C1 segment of cervical spinal cord (tissue), 14 donors: ENCODE data around the gene TMEM255A.

Source experiments
- DNase-seq, 14 donors: peaks; one replicate each; lab custom pipeline; 2025; lab: John Stamatoyannopoulos, UW

TMEM255A gene

GRCh38 chrX:120269373-120270035, 41.8 kb downstream of the TMEM255A start:
- DNase-seq, result no peak

- DNase-seq, result no peak
These were observed 46.9 kb downstream of the TMEM255A start for GRCh38 chrX:120264341-120264740.

DNA sequence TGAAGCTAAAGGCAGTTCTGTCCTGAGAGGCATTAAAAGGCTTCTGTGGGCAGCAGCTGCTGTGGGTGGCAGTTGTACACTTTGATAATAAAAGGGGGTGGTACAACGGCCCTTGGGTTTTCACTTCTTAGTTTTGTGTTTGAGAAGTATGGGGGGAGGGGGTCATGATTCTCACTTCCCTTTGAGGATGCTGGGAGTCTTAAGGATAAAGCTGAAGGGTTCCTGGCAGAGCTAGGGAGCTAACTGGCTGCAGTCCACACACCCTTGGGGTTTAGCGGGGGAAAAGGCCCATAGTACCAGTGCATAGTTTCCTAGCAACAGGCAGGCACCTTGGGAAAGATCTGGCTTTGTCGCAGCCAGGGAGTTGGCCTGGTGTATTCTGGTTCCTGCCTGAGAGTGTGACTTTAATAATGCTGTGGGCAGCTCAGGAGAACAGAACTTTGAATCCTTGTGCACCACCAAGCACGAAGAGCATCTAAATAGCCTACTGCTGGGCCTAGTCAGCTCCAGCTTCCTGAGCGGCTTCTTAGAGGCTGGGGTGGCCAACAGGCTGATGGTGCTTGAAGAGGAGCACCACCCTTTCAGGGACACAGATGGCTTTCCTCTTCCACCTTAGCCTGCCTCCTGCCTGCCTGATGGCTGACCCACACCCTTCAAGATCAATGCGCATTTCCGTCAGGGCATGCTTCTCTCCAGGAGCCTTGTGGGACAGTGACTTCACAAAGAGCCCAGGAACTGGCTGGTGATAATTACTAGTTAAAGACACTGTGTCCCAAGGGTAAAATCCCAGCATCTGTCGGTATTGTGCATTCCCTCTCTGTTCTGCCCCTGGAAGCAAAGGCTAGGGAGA, 48.2 kb downstream of the TMEM255A start:
- peak in 5 of 14 donors; percentile 6 to 34 (median 26) for DNase-seq

DNA sequence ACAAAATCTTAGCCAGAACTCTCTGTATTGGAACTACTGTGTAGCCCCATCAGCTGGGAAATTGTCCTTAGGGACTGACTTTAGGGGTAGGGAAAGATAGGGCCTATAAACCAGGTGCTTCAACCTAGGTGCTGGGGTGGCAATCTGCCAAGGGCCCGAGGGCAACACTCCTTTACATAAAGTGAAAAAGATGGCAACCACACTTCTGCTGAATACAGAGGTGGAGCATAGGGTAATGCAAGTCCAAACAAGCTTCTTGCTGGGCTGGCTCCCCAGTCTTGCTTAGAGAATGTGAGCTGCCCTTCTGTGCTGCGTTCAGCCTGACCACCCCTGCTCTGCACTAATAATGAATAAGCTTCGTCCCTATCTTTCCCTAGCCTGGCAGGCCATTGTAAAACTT, 50.9 kb downstream of the TMEM255A start:
- DNase-seq, result no peak

GRCh38 chrX:120253784-120254183, 57.5 kb downstream of the TMEM255A start:
- DNase-seq, result no peak

DNA sequence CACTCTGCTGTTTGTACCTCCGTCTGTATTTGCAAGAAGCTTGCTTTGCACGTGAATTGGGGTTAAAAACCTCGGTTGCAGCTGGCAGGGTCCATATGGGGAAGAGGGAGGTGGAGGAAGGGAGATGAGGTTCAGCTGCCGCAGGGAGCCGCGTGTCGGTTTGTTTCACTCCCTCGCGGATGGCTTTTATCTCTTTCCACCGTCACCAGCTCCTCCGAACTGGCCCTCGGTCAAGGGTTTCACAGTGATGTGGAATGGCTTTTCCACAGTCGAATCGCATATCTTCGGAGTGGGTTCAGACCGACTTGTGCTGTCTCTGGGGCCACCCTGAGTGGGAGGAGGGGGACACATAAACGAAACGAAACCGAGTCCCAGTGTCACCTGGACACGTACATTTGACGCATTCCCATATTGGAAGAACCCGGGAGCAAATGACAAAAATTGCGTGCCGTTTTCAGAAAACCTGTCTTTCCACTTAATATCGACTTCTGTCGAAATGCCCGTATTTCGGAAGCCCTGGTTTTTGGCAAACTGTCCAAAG, 59.7 kb downstream of the TMEM255A start:
- peak in 9 of 14 donors; percentile 3 to 48 (median 23) for DNase-seq

DNA sequence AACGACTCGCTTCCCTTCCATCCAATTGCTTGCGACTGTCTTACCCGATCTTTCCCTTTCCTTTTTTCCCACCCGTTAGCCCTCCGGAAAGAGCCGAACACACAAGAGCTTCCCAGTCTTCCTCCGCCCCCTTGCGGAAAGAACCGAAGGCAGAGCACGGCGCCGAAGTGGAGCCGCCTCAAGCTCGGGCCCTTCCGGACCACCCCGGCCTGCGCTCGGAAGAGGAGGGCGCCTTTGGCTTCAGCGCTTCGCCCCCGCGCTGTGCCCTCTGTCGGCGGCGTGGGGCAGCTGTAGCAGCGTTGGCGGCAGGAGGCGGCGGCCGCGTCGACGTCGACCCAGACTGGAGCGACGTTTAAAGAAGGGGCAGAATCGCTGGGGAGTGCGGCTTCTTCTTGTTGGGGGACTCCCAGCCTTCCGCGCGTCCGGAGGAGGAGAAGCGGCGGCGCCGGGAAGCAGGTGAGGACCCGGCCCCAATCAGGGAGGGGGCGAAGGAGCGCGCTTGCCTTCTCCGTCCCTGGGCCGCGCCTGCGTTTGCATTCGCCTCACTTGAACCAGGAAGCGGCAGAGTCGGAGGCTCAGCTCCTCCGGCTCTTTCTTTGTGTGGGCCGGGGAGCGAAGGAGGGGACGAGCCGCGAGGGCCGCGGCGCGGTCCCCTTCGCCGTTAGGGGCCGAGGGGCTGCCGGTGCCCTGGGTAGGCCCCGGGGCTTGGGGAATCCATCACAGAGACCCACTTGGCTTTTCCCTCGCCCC, 60.6 kb downstream of the TMEM255A start, which contains the start of gene ZBTB33:
TSS of gene ZBTB33 (plus strand) at position 291 of the 750 bp plus-strand sequence. CDS start 2,604 bp downstream, outside the sequence.
- peak; percentile 27 to 89 (median 76) for DNase-seq

- DNase-seq, result peak in 13 of 14 donors; percentile 30 to 84 (median 57)
These were observed 66.3 kb downstream of the TMEM255A start for GRCh38 chrX:120244735-120245498.

DNA sequence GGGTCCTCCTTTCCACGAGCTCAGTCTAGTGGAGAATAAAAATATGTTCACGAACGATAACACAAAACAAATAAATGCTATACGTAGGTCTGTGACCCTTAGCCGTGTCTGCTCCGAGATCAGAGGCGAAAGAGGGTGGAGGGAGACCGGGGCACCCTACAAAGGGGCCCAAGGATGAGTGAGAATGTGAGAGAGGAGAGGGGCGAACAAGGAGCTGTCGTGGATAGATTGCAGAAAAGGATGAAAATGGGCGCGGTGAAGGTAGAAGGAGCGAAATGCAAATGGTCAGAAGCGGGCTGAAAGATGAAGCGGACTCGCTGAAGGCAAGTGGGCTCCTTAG, 66.9 kb downstream of the TMEM255A start:
- no peak for DNase-seq

DNA sequence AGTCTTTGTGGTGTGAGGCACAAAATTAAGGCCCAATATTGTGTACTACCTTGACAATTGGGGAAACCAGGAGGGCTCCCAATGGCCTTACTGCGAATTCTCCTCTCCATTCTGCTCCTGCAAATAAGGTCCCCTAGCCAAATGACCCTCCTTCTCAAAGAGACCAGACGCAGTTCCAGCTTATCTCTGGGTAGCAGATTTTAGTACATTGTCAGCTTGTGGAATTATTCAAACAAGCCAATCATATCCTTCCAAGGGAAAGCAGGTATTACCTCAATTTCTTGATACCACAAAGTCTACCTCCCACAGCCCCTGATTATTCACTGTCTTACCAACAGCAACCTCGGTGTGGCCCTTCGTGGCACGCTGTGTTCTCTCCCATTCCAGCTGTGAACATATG, 68.4 kb downstream of the TMEM255A start:
- DNase-seq, result no peak

GRCh38 chrX:120238933-120239332, 72.3 kb downstream of the TMEM255A start:
- no peak for DNase-seq

- DNase-seq, result no peak
These were observed 74.4 kb downstream of the TMEM255A start for GRCh38 chrX:120236687-120237479.

DNA sequence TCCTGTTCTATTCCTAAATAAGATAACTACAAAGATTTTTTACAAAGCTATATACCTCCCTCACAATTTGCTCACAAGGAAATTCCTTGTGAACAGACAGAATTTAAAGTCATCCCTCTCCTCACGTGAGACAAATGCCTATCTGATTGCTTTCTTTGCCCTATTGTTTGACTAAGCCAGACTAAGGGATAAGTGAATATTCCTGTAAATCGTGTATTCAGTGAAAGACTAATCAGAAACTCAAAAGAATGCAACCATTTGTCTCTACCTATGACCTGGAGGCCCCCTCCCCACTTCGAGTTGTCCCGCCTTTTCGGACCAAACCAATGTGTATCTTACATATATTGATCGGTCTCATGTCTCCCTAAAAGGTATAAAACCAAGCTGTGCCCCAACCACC, 76.0 kb downstream of the TMEM255A start:
- DNase-seq, result no peak

- DNase-seq, result no peak
These were observed 82.9 kb downstream of the TMEM255A start for GRCh38 chrX:120228187-120228908.

DNA sequence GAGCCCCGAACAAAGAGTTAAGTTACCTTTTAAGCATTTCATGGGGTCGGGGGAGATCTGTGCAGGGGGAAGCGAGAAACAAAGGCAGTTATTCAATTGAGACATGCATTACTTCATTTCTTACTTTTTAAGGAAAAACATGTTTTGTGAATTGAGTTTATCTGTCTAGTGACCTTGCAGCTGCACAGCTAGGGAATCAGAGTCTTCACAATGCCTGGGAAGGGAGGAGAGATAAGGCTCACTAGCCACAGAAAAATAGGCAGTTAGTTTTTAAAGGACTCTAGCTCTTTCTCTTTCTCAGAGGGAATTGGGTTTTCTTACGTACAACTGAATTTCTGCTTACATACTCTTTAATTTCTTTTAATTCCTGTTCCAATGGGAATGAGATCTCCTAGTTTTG, 86.9 kb downstream of the TMEM255A start:
- DNase-seq, result no peak

DNA sequence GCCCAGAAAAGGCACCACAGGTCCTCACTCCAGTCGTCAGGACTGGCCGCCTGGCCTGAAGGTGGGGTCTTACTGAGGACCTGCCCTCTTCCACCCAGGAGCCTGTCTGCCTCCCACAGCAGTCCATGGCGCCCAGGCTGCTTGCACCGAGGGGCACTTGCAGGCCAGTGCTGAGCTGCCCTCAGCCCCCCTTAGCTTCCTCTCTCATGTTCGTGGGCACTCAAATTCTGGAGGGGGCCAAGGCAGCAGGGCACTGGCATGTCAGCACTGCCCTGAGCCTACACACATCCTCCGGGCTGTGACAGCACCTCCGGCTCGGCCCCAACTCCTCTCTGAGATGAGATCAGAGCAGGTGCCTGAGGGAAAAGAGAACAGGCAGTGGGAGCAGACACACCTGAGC, 87.9 kb downstream of the TMEM255A start:
- no peak for DNase-seq

DNA sequence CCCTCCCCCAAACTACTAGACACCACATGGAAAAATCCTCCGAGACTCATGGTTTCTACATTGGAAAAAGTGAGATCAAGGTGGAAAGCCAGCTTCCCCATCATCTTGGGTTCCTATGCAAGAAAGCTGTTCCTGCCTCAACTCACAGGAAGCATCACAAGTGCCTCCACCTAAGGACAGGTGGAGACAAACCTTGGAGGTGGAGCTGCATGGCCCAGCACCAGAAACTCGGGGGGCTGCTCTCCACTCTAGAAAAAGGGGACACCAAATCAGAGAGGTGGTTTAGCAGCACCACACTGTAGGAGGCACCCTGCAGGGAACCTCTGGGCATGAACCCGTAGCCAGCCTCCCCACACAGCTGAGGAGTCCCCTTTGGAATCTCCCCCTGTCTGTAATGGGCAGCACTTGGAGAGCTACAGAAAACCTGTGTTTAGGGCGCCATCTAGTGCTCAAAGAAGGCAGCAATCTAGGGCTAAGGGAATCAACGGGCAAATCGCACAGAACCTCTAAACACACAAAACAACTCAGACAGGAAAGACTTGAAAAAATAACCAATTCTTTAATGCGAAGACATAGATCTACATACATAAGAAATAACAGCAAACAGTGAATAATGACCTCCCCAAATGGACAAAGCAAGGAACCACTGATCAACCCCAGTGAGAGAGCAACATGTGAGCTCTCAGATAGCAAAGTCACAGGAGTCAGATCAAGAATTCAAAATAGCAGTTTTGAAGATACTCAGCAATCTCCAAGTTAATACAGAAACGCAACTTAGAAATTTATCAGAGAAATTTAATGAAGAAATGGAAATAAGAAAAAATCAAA, 97.6 kb downstream of the TMEM255A start:
- peak in 6 of 14 donors; percentile 7 to 67 (median 20) for DNase-seq
